Caco-2 (cell line): ENCODE data around the gene DPH3. TPM values are rescaled to one million over a fixed set of nuclear protein-coding genes. Genes with fewer than 3 reads are reported as not detected.

Experiments used
- BruUV-seq: library from RNA; stranded (reverse); fragments of 400-500 nt; replicated peaks from 2 replicates; lab custom pipeline; 2021; lab: Mats Ljungman, UMichigan
- CTCF ChIA-PET: fragments of 300-600 bp; sonication (Branson Sonifier 250); formaldehyde crosslinking; loops from one replicate; lab custom pipeline; 2022; ENCODE audit warnings: antibody characterized with exemption; lab: Charles Lee
- POLR2A ChIA-PET: fragments of 300-600 bp; sonication (Branson Sonifier 250); formaldehyde crosslinking; loops from one replicate; lab custom pipeline; 2022; ENCODE audit warnings: antibody characterized with exemption; lab: Charles Lee
- DNase-seq, 2 experiments: peaks; one replicate each; pipeline versions ENCODE4 v3.0.0 to v3.0.0-alpha.2; 2020 to 2022
- H3K27me3 ChIP-seq: replicated peaks from 2 replicates; pipeline ENCODE4 v1.6.0; 2011; ENCODE audit warnings: low read length; ENCODE audit not compliant: control insufficient read depth, insufficient read depth
- H3K36me3 ChIP-seq: 2 replicates; pipeline ENCODE4 v1.5.1; 2011; ENCODE audit warnings: low read length; ENCODE audit not compliant: control insufficient read depth, insufficient read depth
- H3K4me1 ChIP-seq: fragments of 250-450 bp; sonication (Bioruptor Pico); 2 replicates; pipeline ENCODE4 v1.5.1; 2020; ENCODE audit warnings: mild to moderate bottlenecking
- H3K4me3 ChIP-seq: 2 replicates; pipeline ENCODE4 v1.5.1; 2011; ENCODE audit warnings: low read depth, mild to moderate bottlenecking, control low read depth, low read length
- H3K9me3 ChIP-seq: fragments of 250-450 bp; sonication (Bioruptor Pico); 2 replicates; pipeline ENCODE4 v1.5.1; 2020; ENCODE audit warnings: mild to moderate bottlenecking, moderate library complexity
- H3K27ac Mint-ChIP-seq: one replicate; pipeline ENCODE4 v1.8.0; 2022; ENCODE audit warnings: mixed read lengths; ENCODE audit not compliant: unreplicated experiment
- H3K27me3 Mint-ChIP-seq: one replicate; pipeline ENCODE4 v1.8.0; 2022; ENCODE audit warnings: mixed read lengths; ENCODE audit not compliant: insufficient read depth, unreplicated experiment
- H3K36me3 Mint-ChIP-seq: one replicate; pipeline ENCODE4 v1.8.0; 2022; ENCODE audit warnings: mild to moderate bottlenecking, mixed read lengths; ENCODE audit not compliant: insufficient read depth, unreplicated experiment
- H3K4me1 Mint-ChIP-seq: one replicate; pipeline ENCODE4 v1.8.0; 2022; ENCODE audit warnings: low read depth, mixed read lengths; ENCODE audit not compliant: unreplicated experiment
- H3K4me3 Mint-ChIP-seq: one replicate; pipeline ENCODE4 v1.8.0; 2022; ENCODE audit warnings: mild to moderate bottlenecking, moderate library complexity, mixed read lengths; ENCODE audit not compliant: unreplicated experiment
- H3K9me3 Mint-ChIP-seq: one replicate; pipeline ENCODE4 v1.8.0; 2022; ENCODE audit warnings: mixed read lengths; ENCODE audit not compliant: unreplicated experiment
- CTCF ChIP-seq, 2 experiments: fragments of 200-600 bp in 1 of 2; IDR thresholded peaks; 1 replicate in 1 of 2; 2 replicates in 1 of 2; pipeline versions ENCODE4 v1.5.1 to v1.8.0; 2011 to 2022; ENCODE audit warnings: antibody characterized with exemption in 1 of 2, control low read depth in 1 of 2, inconsistent platforms in 1 of 2, low read depth in 1 of 2, low read length in 1 of 2, mild to moderate bottlenecking in 1 of 2, moderate library complexity in 1 of 2; ENCODE audit not compliant: insufficient read depth in 1 of 2, severe bottlenecking in 1 of 2, unreplicated experiment in 1 of 2
- intact Hi-C: fragments of 100-400 bp; cut with micrococcal nuclease; formaldehyde crosslinking; loops from one replicate; pipeline ENCODE4 v1.10.0; 2022; ENCODE audit not compliant: unreplicated experiment
- total RNA-seq: library from RNA; stranded (reverse); gene quantifications from 2 replicates; pipeline ENCODE4 v1.2.3, GENCODE V29; 2022

The DPH3 gene
- total RNA-seq, 1 experiment from 2014 or later: 30.0 TPM

- H3K4me3 Mint-ChIP-seq: no peak overlapping the region
- no peak overlapping the region for H3K27ac Mint-ChIP-seq
Observed at GRCh38 chr3:16301507-16301906, 36.8 kb upstream of the DPH3 start.

GRCh38 chr3:16300881-16301359 lies 36.2 kb upstream of the DPH3 start:
- no peaks in the 10 kb centered on the region for H3K9me3 ChIP-seq
- H3K4me1 ChIP-seq: no peaks in the 10 kb centered on the region
- no peak overlapping the region for H3K4me3 ChIP-seq
- H3K4me1 Mint-ChIP-seq: no peaks in the 10 kb centered on the region
- intact Hi-C loops: no loop called here
- no peak for DNase-seq
- no peak overlapping the region for H3K27ac Mint-ChIP-seq
- H3K36me3 ChIP-seq: no peaks in the 10 kb centered on the region; the same call in 1 of the 2 replicates
- POLR2A ChIA-PET: no interaction called here
- H3K4me3 Mint-ChIP-seq: no peak overlapping the region
- no peaks in the 10 kb centered on the region for H3K27me3 Mint-ChIP-seq
- peaks cover 55% of the 10 kb centered on the region for H3K36me3 Mint-ChIP-seq
- BruUV-seq: no TSS peak
- CTCF ChIA-PET: no interaction called here
- TF ChIP-seq CTCF (IDR thresholded peaks at IDR 0.05; ENCODE audit: insufficient read depth in 1 of 2, low read depth in 1 of 2, low read length in 1 of 2, severe bottlenecking in 1 of 2, unreplicated experiment in 1 of 2): no peak
- no peaks in the 10 kb centered on the region for H3K27me3 ChIP-seq
- no peaks in the 10 kb centered on the region for H3K9me3 Mint-ChIP-seq

More at GRCh38 chr3:16301507-16301906, 36.8 kb upstream of the DPH3 start:
- CTCF ChIA-PET: no interaction called here
- H3K36me3 Mint-ChIP-seq: peaks cover 49% of the 10 kb centered on the region
- Histone ChIP-seq H3K4me1 (no peaks in the 10 kb centered on the region), H3K9me3 (no peaks in the 10 kb centered on the region), H3K27me3 (no peaks in the 10 kb centered on the region), H3K4me3 (no peak overlapping the region), H3K36me3 (no peaks in the 10 kb centered on the region; the same call in 1 of the 2 replicates)
- DNase-seq: no peak
- no TSS peak for BruUV-seq
- H3K9me3 Mint-ChIP-seq: no peaks in the 10 kb centered on the region
- intact Hi-C loops: no loop called here
- no peaks in the 10 kb centered on the region for H3K27me3 Mint-ChIP-seq
- no peak for TF ChIP-seq CTCF (IDR thresholded peaks at IDR 0.05; ENCODE audit: insufficient read depth in 1 of 2, low read depth in 1 of 2, low read length in 1 of 2, severe bottlenecking in 1 of 2, unreplicated experiment in 1 of 2)
- POLR2A ChIA-PET: no interaction called here
- H3K4me1 Mint-ChIP-seq: no peaks in the 10 kb centered on the region

GRCh38 chr3:16300307-16300706 lies 35.6 kb upstream of the DPH3 start:
- no peaks in the 10 kb centered on the region for H3K9me3 Mint-ChIP-seq
- Histone ChIP-seq H3K36me3 (no peaks in the 10 kb centered on the region; the same call in 1 of the 2 replicates), H3K4me1 (no peaks in the 10 kb centered on the region), H3K4me3 (no peak overlapping the region), H3K27me3 (no peaks in the 10 kb centered on the region), H3K9me3 (no peaks in the 10 kb centered on the region)
- TF ChIP-seq CTCF (IDR thresholded peaks at IDR 0.05; ENCODE audit: insufficient read depth in 1 of 2, low read depth in 1 of 2, low read length in 1 of 2, severe bottlenecking in 1 of 2, unreplicated experiment in 1 of 2): no peak
- peaks cover 57% of the 10 kb centered on the region for H3K36me3 Mint-ChIP-seq
- no TSS peak for BruUV-seq
- intact Hi-C loops: no loop called here
- H3K27me3 Mint-ChIP-seq: no peaks in the 10 kb centered on the region
- H3K27ac Mint-ChIP-seq: no peak overlapping the region
- H3K4me1 Mint-ChIP-seq: no peaks in the 10 kb centered on the region
- DNase-seq: no peak
- ChIA-PET POLR2A (no interaction called here), CTCF (no interaction called here)
- no peak overlapping the region for H3K4me3 Mint-ChIP-seq
